Breast epithelium (tissue), 4 donors: Measurements from ENCODE around the gene C1RL. TPM values are rescaled to one million over a fixed set of nuclear protein-coding genes. Genes with fewer than 3 reads are reported as not detected.

Experiments
- DNase-seq, 2 donors: peaks; one replicate each; pipeline ENCODE4 v3.0.0-alpha.2; 2019; ENCODE audit warnings: low spot score in 2 of 2
- H3K27ac ChIP-seq, 2 donors: fragments of 200-600 bp; sonication (generic) in 1 of 2; one replicate each; pipeline ENCODE4 v1.5.1; 2016 to 2019; ENCODE audit warnings: mild to moderate bottlenecking in 1 of 2
- H3K27me3 ChIP-seq, 2 donors: fragments of 200-600 bp; sonication (generic) in 1 of 2; one replicate each; pipeline versions ENCODE4 v1.5.1 to v1.6.0; 2017 to 2019; ENCODE audit warnings: control low read depth in 1 of 2, mild to moderate bottlenecking in 1 of 2
- H3K36me3 ChIP-seq: fragments of 200-600 bp; one replicate; pipeline ENCODE4 v1.5.1; 2019
- H3K4me1 ChIP-seq, 2 donors: fragments of 200-600 bp; sonication (generic); one replicate each; pipeline ENCODE4 v1.5.1; 2016 to 2019; ENCODE audit warnings: control low read depth in 1 of 2
- H3K4me3 ChIP-seq, 3 donors: fragments of 200-600 bp; sonication (generic); 1 replicate in 2 of 3; 2 replicates in 1 of 3; pipeline ENCODE4 v1.5.1; 2016 to 2019; ENCODE audit warnings: mild to moderate bottlenecking in 3 of 3, moderate library complexity in 2 of 3
- H3K9me3 ChIP-seq, 2 donors: fragments of 200-600 bp; sonication (generic) in 1 of 2; one replicate each; pipeline ENCODE4 v1.5.1; 2016 to 2019; ENCODE audit warnings: control low read depth in 1 of 2
- CTCF ChIP-seq, 3 donors: fragments of 450-650 bp; IDR thresholded peaks; one replicate each; pipeline ENCODE4 v1.5.1; 2016 to 2017; ENCODE audit warnings: antibody characterized with exemption in 3 of 3, mild to moderate bottlenecking in 3 of 3, moderate library complexity in 3 of 3
- POLR2A ChIP-seq: fragments of 450-650 bp; IDR thresholded peaks from one replicate; pipeline ENCODE4 v1.6.1; 2016; ENCODE audit warnings: antibody characterized with exemption, mild to moderate bottlenecking, moderate library complexity
- POLR2AphosphoS5 ChIP-seq, 3 donors: sonication (generic); formaldehyde crosslinking; IDR thresholded peaks; one replicate each; pipeline ENCODE4 v1.6.1; 2017; ENCODE audit warnings: antibody characterized with exemption in 3 of 3
- intact Hi-C: fragments of 100-400 bp; cut with DNase I; formaldehyde crosslinking; loops from one replicate; pipeline ENCODE4 v1.15.1; 2023; ENCODE audit warnings: low total_unique reads
- total RNA-seq, 3 donors: library from RNA; depleted of rRNA; stranded (reverse); fragments of >200 nt; gene quantifications; one replicate each; pipeline ENCODE4 v1.1.0, GENCODE V29; 2016

Gene C1RL
- total RNA-seq, 3 donors from 2014 or later = 80.6 to 138 (median 124) TPM

DNA sequence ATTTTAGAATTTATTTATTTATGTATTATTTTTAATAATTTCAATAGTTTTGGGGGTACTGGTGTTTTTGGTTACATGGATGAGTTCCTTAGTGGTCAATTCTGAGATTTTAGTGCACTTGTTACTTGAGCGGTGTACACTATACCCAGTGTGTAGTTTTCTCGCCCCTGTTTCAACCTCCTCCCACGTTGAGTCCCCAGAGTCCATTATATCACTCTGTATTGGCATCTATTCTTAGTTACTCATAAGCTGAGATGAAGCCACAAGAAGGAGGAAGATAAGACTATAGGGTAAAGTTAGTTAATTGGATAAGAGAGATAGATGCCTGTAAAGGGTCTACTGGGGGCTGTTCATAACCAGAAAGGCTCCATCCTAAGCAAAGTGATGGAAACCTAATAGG is 44.5 kb downstream of the C1RL start:
- Histone ChIP-seq H3K36me3 (no peaks in the 10 kb centered on the region), H3K9me3 (no peaks in the 10 kb centered on the region), H3K4me3 (peak overlapping the region in 1 of 3 donors; percentile 62), H3K4me1 (no peaks in the 10 kb centered on the region), H3K27ac (no peak overlapping the region), H3K27me3 (no peaks in the 10 kb centered on the region)
- intact Hi-C loops = no loop called here
- TF ChIP-seq POLR2AphosphoS5 (IDR thresholded peaks at IDR 0.05) (no peak), CTCF (IDR thresholded peaks at IDR 0.05) (no peak), POLR2A (no peak)
- DNase-seq = no peak

GRCh38 chr12:7061596-7061995 is 47.4 kb downstream of the C1RL start:
- Histone ChIP-seq H3K36me3 (no peaks in the 10 kb centered on the region), H3K4me3 (peak overlapping the region; percentile 43 to 62 (median 50)), H3K4me1 (no peaks in the 10 kb centered on the region), H3K27me3 (no peaks in the 10 kb centered on the region), H3K9me3 (no peaks in the 10 kb centered on the region), H3K27ac (peak overlapping the region; percentile 84 to 92)
- DNase-seq = no peak
- intact Hi-C loops = no loop called here
- TF ChIP-seq POLR2AphosphoS5 (IDR thresholded peaks at IDR 0.05) = no peak
- no peak for TF ChIP-seq CTCF (IDR thresholded peaks at IDR 0.05)
- no peak for TF ChIP-seq POLR2A

DNA sequence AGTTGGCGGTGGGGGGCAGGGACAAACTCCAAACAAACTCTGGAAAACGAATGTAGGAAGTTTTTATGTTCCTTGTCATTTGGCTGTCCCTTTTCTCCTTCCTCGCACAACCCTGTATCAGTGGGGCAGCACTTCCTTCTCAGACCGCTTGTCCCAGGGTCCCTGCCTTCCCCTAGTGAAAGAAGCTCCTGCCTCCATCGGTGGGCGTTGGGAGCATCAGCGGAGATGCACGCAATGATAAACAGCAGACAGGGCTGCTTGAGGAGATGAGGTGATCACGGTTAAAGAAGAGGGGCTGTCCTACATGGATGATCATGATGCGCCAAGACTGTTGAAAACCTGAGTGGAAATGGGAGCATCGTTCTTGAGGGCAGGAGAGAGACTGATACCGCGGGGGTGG is 47.9 kb downstream of the C1RL start:
- no peak for DNase-seq
- peak overlapping the region; percentile 84 to 92 for H3K27ac ChIP-seq
- intact Hi-C loops = no loop called here
- TF ChIP-seq POLR2AphosphoS5 (IDR thresholded peaks at IDR 0.05) (peak in 1 of 3 donors; percentile 8), CTCF (IDR thresholded peaks at IDR 0.05) (no peak)
- H3K4me3 ChIP-seq = peak overlapping the region; percentile 43 to 62 (median 50)
- H3K4me1 ChIP-seq = no peaks in the 10 kb centered on the region
- H3K36me3 ChIP-seq = no peaks in the 10 kb centered on the region
- no peaks in the 10 kb centered on the region for H3K9me3 ChIP-seq
- no peaks in the 10 kb centered on the region for H3K27me3 ChIP-seq

DNA sequence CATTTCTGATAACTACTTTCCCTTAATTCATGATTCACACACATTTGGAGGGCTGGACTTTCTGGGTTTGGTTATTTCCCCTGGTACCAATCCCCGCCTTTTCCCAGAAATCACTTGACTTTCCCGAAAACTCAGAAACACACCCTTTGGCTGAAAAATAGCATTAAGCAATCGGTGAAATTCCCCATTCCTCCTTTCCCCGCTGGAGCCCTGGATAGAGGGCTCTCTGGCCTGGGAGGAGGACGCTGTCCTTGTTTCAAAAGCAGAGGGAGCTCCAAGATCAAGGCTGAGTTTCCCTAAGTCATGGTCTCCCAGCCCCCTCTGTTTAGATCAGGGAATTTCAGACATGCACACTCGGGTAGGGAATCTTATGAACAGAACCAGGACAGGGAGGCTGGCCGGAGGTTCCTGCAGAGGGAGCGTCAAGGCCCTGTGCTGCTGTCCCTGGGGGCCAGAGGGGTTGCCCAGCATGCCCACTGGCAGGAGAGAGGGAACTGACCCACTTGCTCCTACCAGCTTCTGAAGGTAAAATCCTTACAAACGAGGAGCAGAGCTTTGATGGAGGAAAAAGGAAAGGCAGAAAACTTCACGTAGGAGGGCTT is 48.6 kb downstream of the C1RL start, which contains the start of gene C1S:
C1S (plus strand) TSS at position 366 of the 602 bp plus-strand sequence. CDS start 1,195 bp downstream, outside the sequence.
- H3K4me1 ChIP-seq = no peaks in the 10 kb centered on the region
- intact Hi-C loops = no loop called here
- H3K27ac ChIP-seq = peak within 1 kb of the TSS; percentile 84 to 92
- peak within 1 kb of the TSS; percentile 43 to 62 (median 50) for H3K4me3 ChIP-seq
- no peaks in the 10 kb centered on the region for H3K27me3 ChIP-seq
- H3K9me3 ChIP-seq = no peaks in the 10 kb centered on the region
- peak in 1 of 2 donors; percentile 87 for DNase-seq
- no peaks in the 10 kb centered on the region for H3K36me3 ChIP-seq
- peak; percentile 86 to 98 (median 98) for TF ChIP-seq POLR2AphosphoS5 (IDR thresholded peaks at IDR 0.05)
- peak; percentile 63 for TF ChIP-seq POLR2A
- TF ChIP-seq CTCF (IDR thresholded peaks at IDR 0.05) = peak; percentile 60 to 86 (median 81)

- Histone ChIP-seq H3K4me3 (no peak overlapping the region), H3K27me3 (no peaks in the 10 kb centered on the region), H3K9me3 (no peaks in the 10 kb centered on the region), H3K4me1 (no peaks in the 10 kb centered on the region), H3K27ac (peak overlapping the region; percentile 82 to 84), H3K36me3 (no peaks in the 10 kb centered on the region)
- no peak for DNase-seq
- TF ChIP-seq CTCF (IDR thresholded peaks at IDR 0.05) = no peak
- intact Hi-C loops = no loop called here
These were observed 49.2 kb downstream of the C1RL start for GRCh38 chr12:7059780-7060179.
